ENCODE results near the gene SORCS2. TPM values are rescaled to one million over a fixed set of nuclear protein-coding genes. Genes with fewer than 3 reads are reported as not detected.

SORCS2 gene
- total RNA-seq, 6 experiments from 2014 or later, result 0.18 to 6.2 (median 3.1) TPM

- intact Hi-C loops (cut with DNase I), result loop anchor here in 1 of 2 donors (10.0 kb wide), 1 partner anchor 53 kb away; no protein-coding TSS in a partner anchor
- no peak overlapping the region for H3K4me3 ChIP-seq
- TF ChIP-seq CTCF (IDR thresholded peaks at IDR 0.05) (no peak), POLR2A (IDR thresholded peaks at IDR 0.05) (no peak)
- no peaks in the 10 kb centered on the region for H3K4me1 ChIP-seq
- no peaks in the 10 kb centered on the region for H3K9me3 ChIP-seq
- ATAC-seq (no peak), DNase-seq (peak in 1 of 3 donors; percentile 2)
- 85% methylated on average over 22 of the region's 31 CpGs for WGBS (ENCODE audit: insufficient coverage, low coverage, low lambda C conversion rate, missing lambda C conversion rate)
- H3K27ac ChIP-seq, result no peak overlapping the region
- no peaks in the 10 kb centered on the region for H3K27me3 ChIP-seq
- H3K36me3 ChIP-seq, result no peaks in the 10 kb centered on the region
These were observed 179.0 kb downstream of the SORCS2 start for GRCh38 chr4:7371210-7371941.

- DNase-seq, result no peak
- Histone ChIP-seq H3K4me1 (no peaks in the 10 kb centered on the region), H3K4me3 (no peak overlapping the region), H3K27ac (no peak overlapping the region), H3K27me3 (no peaks in the 10 kb centered on the region), H3K36me3 (no peaks in the 10 kb centered on the region), H3K9me3 (no peaks in the 10 kb centered on the region)
- intact Hi-C loops (cut with DNase I), result loop anchor here in 1 of 2 donors (10.0 kb wide), 1 partner anchor 52 kb away; no protein-coding TSS in a partner anchor
- 90% methylated on average over 8 of the region's 13 CpGs for WGBS (ENCODE audit: insufficient coverage, low coverage, low lambda C conversion rate, missing lambda C conversion rate)
- TF ChIP-seq POLR2A (IDR thresholded peaks at IDR 0.05) (no peak), CTCF (IDR thresholded peaks at IDR 0.05) (no peak)
- ATAC-seq, result no peak
These were observed 180.3 kb downstream of the SORCS2 start for GRCh38 chr4:7372673-7373072.

- H3K9me3 ChIP-seq, result no peaks in the 10 kb centered on the region
- H3K4me3 ChIP-seq, result no peak overlapping the region
- no peak overlapping the region for H3K27ac ChIP-seq
- WGBS (ENCODE audit: insufficient coverage, low coverage, low lambda C conversion rate, missing lambda C conversion rate), result 94% methylated on average over 5 of the region's 10 CpGs
- TF ChIP-seq CTCF (IDR thresholded peaks at IDR 0.05) (no peak), POLR2A (IDR thresholded peaks at IDR 0.05) (no peak)
- ATAC-seq (no peak), DNase-seq (no peak)
- no peaks in the 10 kb centered on the region for H3K36me3 ChIP-seq
- H3K27me3 ChIP-seq, result no peaks in the 10 kb centered on the region
- intact Hi-C loops (cut with DNase I), result loop anchor here in 1 of 2 donors (10.0 kb wide), 1 partner anchor 50 kb away; no protein-coding TSS in a partner anchor
- H3K4me1 ChIP-seq, result no peaks in the 10 kb centered on the region
These were observed 182.2 kb downstream of the SORCS2 start for GRCh38 chr4:7374571-7374970.

GRCh38 chr4:7375427-7375826, 183.1 kb downstream of the SORCS2 start:
- intact Hi-C loops (cut with DNase I), result loop anchor here in 1 of 2 donors (10.0 kb wide), 1 partner anchor 49 kb away; no protein-coding TSS in a partner anchor

More at GRCh38 chr4:7375427-7375826, 183.1 kb downstream of the SORCS2 start:
- no peaks in the 10 kb centered on the region for H3K9me3 ChIP-seq
- no peak overlapping the region for H3K27ac ChIP-seq
- H3K4me1 ChIP-seq, result no peaks in the 10 kb centered on the region
- ATAC-seq, result peak in 1 of 4 donors; percentile 27
- no peak for DNase-seq
- no peak for TF ChIP-seq POLR2A (IDR thresholded peaks at IDR 0.05)
- no peak for TF ChIP-seq CTCF (IDR thresholded peaks at IDR 0.05)
- H3K36me3 ChIP-seq, result no peaks in the 10 kb centered on the region
- WGBS (ENCODE audit: insufficient coverage, low coverage, low lambda C conversion rate, missing lambda C conversion rate), result 40% methylated on average over 2 of the region's 9 CpGs
- no peaks in the 10 kb centered on the region for H3K27me3 ChIP-seq
- no peak overlapping the region for H3K4me3 ChIP-seq

Data from right lobe of liver (tissue), 6 donors.